Hepatic stellate cell (primary cell): ENCODE measurements around the gene AGBL2.

ENCODE experiments used
- DNase-seq: peaks from one replicate; pipeline ENCODE4 v3.0.0; 2011; ENCODE audit warnings: low spot score

Gene AGBL2

GRCh38 chr11:47628026-47628425 is 87.1 kb downstream of the AGBL2 start:
- no peak for DNase-seq

DNA sequence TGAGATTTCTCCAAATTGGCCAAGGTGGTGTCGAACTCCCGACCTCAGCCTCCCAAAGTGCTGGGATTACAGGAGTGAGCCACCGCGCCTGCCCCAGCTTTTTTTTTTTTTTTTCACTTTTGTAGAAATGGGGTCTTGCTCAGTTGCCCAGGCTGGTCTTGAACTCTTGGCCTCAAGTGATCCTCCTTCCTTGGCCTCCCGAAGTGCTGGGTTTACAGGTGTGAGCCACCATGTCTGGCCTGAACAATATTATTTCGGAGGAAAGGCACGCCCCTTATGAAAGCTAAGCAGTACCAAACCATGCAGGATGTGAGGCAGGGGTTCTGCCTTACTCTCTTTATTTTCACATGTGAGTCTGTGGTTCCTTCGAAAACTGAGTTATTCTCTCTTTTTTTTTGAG is 88.9 kb downstream of the AGBL2 start:
- no peak for DNase-seq

GRCh38 chr11:47620836-47621378 is 94.3 kb downstream of the AGBL2 start:
- DNase-seq, result no peak

DNA sequence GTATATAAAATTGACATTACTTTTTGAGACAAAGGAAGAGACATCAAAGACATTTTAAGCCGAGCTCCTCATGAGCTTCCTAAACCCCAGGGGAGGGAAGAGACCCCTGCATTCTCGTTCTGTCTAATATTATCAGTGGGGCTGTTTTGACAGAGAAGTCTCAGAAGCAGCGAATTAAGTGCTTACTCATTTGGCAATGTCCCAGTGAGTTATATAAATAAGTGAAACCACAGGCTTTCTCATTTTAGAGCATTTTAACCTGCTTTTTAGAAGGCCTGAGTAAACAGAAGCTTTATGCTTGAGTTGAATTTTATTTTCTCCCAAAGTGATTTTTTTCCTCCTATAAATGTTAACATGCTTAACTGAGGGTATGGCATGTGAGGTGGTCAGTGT is 97.8 kb downstream of the AGBL2 start:
- DNase-seq, result no peak

- DNase-seq, result peak; percentile 72
Observed at GRCh38 chr11:47616726-47617416, 98.3 kb downstream of the AGBL2 start.

GRCh38 chr11:47615249-47615648 is 99.9 kb downstream of the AGBL2 start:
- no peak for DNase-seq

DNA sequence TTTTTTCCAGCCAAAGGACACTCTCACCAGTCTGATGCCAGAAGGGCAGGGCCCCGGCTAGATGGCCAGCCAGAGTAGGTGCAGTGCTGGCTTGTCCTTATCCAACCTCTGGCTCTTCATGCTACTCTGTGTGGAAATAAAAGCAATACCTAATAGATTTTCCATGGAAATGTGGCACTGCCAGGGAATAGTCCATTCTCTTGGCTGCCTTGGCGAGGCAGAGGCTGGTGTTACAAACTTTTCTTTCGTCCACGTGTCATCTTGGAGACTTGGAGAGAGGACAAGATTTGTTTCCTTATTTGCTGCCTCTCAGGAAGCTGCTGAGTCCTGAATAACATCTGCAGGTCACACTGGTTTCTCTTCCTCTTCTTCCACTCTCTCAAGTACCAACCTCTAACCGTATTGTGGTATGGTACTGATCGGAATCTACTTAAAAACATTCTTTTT is 103.8 kb downstream of the AGBL2 start:
- no peak for DNase-seq

- no peak for DNase-seq
Observed at GRCh38 chr11:47609675-47610074, 105.5 kb downstream of the AGBL2 start.
